Type B pancreatic cell (in vitro differentiated cells): ENCODE data around the gene CCNY. TPM values are rescaled to one million over a fixed set of nuclear protein-coding genes. Genes with fewer than 3 reads are reported as not detected.

Experiments used
- DNase-seq: peaks from one replicate; pipeline ENCODE4 v3.0.0; 2021; ENCODE audit warnings: mixed read lengths; ENCODE audit not compliant: unreplicated experiment; ENCODE audit errors: extremely low spot score
- H3K27ac Mint-ChIP-seq: 2 replicates; pipeline ENCODE4 v1.8.0; 2021; ENCODE audit warnings: mild to moderate bottlenecking, mixed read lengths
- H3K27me3 Mint-ChIP-seq: 2 replicates; pipeline ENCODE4 v1.8.0; 2021; ENCODE audit warnings: mixed read lengths
- H3K36me3 Mint-ChIP-seq: 2 replicates; pipeline ENCODE4 v1.8.0; 2021; ENCODE audit warnings: mixed read lengths
- H3K4me1 Mint-ChIP-seq: one replicate; pipeline ENCODE4 v1.8.0; 2021; ENCODE audit warnings: mixed read lengths; ENCODE audit not compliant: unreplicated experiment
- H3K4me3 Mint-ChIP-seq: 2 replicates; pipeline ENCODE4 v1.8.0; 2021; ENCODE audit warnings: mild to moderate bottlenecking, mixed read lengths
- H3K9me3 Mint-ChIP-seq: 2 replicates; pipeline ENCODE4 v1.8.0; 2021; ENCODE audit warnings: mixed read lengths
- total RNA-seq: library from RNA; stranded (reverse); gene quantifications from 2 replicates; pipeline ENCODE4 v1.2.1, GENCODE V29; 2021; ENCODE audit warnings: low replicate concordance
- TF ChIP-seq, protein P1 (sequence below): fragments of 200-600 bp; sonication (generic); conservative IDR thresholded peaks from 2 replicates; pipeline ENCODE4 v1.5.0; 2021; ENCODE audit warnings: antibody characterized with exemption, mild to moderate bottlenecking

The CCNY gene
- total RNA-seq, 1 donor from 2014 or later, result 74.6 TPM

DNA sequence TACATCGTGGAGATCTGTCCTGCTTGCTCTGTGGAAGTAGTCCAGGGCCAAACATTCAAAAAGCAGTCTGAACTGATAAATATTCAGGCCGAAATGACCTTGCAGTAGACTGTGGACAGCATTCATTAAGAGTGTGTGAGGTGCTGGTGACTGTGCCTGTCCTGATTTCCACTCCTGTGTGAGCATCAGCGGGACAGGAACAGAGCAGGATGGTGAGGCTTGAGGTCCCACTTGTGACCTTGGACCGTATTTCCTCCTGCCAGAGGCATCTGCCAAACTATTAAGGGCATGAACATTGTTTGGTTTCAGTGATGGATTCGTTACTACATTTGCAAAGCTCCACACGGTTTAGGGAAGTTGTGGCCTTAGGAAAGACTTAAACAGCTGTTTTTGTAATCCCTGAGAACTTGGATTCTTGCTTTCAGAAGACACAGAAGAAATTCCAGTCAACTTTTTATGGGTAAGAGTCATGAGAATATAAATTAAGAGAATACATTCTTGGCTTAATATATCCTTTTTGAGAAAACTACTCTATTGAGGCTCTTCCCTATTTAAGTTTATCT lies 32.8 kb downstream of the CCNY start:
- Mint-ChIP-seq H3K9me3 (peaks cover 7% of the 10 kb centered on the region), H3K4me1 (peaks cover 52% of the 10 kb centered on the region), H3K27me3 (no peaks in the 10 kb centered on the region), H3K36me3 (peaks cover 10% of the 10 kb centered on the region), H3K27ac (peak overlapping the region; percentile 23), H3K4me3 (no peak overlapping the region)
- TF ChIP-seq, protein P1, sequence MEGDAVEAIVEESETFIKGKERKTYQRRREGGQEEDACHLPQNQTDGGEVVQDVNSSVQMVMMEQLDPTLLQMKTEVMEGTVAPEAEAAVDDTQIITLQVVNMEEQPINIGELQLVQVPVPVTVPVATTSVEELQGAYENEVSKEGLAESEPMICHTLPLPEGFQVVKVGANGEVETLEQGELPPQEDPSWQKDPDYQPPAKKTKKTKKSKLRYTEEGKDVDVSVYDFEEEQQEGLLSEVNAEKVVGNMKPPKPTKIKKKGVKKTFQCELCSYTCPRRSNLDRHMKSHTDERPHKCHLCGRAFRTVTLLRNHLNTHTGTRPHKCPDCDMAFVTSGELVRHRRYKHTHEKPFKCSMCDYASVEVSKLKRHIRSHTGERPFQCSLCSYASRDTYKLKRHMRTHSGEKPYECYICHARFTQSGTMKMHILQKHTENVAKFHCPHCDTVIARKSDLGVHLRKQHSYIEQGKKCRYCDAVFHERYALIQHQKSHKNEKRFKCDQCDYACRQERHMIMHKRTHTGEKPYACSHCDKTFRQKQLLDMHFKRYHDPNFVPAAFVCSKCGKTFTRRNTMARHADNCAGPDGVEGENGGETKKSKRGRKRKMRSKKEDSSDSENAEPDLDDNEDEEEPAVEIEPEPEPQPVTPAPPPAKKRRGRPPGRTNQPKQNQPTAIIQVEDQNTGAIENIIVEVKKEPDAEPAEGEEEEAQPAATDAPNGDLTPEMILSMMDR, result no peak
- no peak for DNase-seq

DNA sequence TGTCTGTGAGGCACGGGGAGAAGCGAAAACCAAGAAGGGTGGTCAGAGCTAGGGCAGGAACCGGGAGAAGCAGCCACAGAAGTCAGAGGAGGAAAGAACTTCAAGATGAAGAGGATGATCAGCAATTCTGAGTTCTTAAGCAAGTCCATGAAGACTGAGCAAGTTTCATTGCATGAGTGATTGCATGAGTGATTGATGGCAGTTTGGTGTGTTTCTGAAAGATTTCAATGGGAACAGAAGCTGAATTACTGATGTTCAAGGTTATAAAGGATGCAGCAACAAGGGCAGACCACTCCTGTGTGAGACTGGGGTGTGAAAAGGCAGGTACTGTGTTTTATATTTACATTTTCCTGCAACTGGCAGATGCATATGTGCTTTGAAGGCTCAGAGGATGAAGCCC lies 35.4 kb downstream of the CCNY start:
- Mint-ChIP-seq H3K9me3 (peaks cover 12% of the 10 kb centered on the region), H3K4me3 (peak overlapping the region; percentile 46), H3K4me1 (peaks cover 47% of the 10 kb centered on the region), H3K27ac (peak overlapping the region; percentile 91), H3K36me3 (peaks cover 16% of the 10 kb centered on the region), H3K27me3 (no peaks in the 10 kb centered on the region)
- TF ChIP-seq, protein P1, result no peak
- DNase-seq, result no peak

DNA sequence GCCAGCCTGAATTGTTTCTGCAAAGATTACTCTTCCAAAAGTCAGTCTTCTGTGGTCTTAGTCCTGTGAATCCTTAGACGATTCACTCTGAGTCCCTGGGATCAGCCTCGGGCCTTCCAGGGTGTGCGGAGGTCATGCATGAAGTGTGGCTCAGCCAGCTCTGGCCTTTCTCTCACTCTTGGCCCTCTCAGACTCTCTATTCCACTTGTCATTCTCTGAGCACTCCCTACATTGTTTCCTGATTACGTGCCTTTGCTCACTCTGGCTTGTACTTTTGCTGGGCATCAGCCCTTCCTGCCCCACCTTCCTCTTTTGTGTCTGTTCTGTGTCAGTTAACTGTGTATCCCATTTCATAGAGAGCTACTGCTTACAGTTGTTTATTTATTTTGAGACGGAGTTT lies 36.0 kb downstream of the CCNY start:
- H3K9me3 Mint-ChIP-seq, result peaks cover 12% of the 10 kb centered on the region
- peak overlapping the region; percentile 51 for H3K4me3 Mint-ChIP-seq
- no peaks in the 10 kb centered on the region for H3K27me3 Mint-ChIP-seq
- no peak for DNase-seq
- peaks cover 47% of the 10 kb centered on the region for H3K4me1 Mint-ChIP-seq
- TF ChIP-seq, protein P1, result no peak
- H3K36me3 Mint-ChIP-seq, result peaks cover 16% of the 10 kb centered on the region
- H3K27ac Mint-ChIP-seq, result peak overlapping the region; percentile 91

DNA sequence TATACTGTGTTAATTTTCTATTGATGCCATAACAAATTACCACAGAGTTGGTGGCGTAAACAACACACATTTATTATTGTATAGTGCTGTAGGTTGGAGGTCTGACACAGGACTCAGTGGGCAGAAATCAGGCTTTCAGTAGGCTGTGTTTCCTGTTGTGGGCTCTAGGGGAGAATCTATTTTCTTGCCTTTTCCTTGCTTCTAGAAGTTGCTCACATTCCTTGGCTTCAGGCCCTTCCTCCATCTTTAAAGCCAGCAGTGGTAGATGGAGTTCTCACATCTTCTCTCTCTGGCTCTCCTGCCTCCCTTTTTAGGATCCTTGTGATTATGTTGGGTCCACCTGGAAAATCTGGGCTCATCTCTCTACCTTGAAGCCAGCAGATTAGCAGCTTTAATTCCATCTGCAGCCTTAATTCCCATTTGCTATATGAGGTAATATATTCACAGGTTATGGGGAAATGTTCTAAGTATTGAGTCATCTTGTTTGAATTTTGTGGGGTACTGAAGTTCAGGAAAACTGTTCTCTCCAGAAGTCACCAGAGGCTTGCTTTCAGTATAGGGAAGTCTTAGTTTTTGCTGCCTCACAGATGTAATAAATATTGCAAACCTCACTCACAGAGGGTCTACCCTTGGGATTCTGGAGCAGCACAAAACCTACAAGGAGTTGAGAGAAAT lies 38.9 kb downstream of the CCNY start:
- H3K27ac Mint-ChIP-seq, result no peak overlapping the region

DNA sequence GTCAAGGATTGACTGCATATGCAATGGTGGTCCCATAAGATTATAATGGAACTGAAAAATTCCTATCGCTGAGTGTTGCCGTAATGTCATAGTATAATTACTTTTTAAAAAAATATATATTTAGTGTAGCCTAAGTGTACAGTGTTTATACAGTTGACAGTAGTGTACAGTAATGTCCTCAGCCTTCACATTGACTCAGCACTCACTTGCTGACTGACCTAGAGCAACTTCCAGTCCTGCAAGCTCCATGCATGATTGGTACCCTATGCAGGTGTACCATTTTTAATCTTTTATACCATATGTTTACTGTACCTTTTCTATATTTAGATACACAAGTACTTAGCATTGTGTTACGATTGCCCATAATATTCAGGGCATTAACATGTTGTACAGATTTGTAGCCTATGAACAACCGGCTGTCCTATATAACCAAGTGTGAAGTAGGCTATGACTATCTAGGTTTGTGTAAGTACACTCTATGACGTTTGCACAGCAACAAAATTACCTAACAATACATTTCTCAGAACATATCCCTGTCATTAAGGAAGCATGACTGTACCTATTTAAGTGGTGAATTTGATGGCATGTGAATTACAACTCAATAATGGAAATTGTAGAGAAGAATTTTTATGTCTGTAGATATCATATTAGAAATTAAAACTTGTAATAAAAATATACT lies 40.9 kb downstream of the CCNY start:
- TF ChIP-seq, protein P1, result no peak
- no peak overlapping the region for H3K27ac Mint-ChIP-seq
- H3K4me1 Mint-ChIP-seq, result peaks cover 49% of the 10 kb centered on the region

More for the DNA sequence above, 38.9 kb downstream of the CCNY start:
- Mint-ChIP-seq H3K9me3 (peaks cover 12% of the 10 kb centered on the region), H3K4me1 (peaks cover 50% of the 10 kb centered on the region), H3K36me3 (peaks cover 13% of the 10 kb centered on the region), H3K27me3 (no peaks in the 10 kb centered on the region), H3K4me3 (no peak overlapping the region)
- TF ChIP-seq, protein P1, result no peak
- no peak for DNase-seq

More for the DNA sequence above, 40.9 kb downstream of the CCNY start:
- no peak overlapping the region for H3K4me3 Mint-ChIP-seq
- DNase-seq, result no peak
- peaks cover 6% of the 10 kb centered on the region for H3K36me3 Mint-ChIP-seq
- H3K9me3 Mint-ChIP-seq, result peaks cover 6% of the 10 kb centered on the region
- H3K27me3 Mint-ChIP-seq, result no peaks in the 10 kb centered on the region
